ENCODE data around the gene CXorf49.
"Not testable (repeated sequence)": the region's sequence is repeated elsewhere in the genome, so short reads cannot be mapped to it uniquely, and the experiment has no call there.

DNA sequence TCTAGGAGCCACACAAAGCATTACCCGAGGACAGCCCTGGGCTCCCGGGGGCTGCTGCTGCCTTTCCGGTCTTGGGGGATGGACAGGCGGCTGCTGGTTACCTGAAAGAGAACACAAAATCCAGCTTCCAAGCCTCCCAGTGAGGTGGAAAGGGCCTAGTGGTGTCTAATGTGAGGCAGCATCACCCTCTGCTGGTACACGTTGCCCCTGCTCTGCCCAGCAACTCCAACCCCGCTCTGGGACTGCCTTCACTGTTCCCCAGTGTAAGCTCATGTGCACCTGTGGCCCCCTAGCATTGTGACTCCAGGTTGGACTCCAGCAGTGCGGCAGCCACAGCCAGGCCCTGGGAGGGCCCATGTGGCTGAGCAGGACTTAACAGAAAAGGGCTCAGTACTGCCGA is 2.5 kb downstream of the CXorf49 start:
- TF ChIP-seq POLR2A (IDR thresholded peaks at IDR 0.05; ENCODE audit: low read length); GATA1 (IDR thresholded peaks at IDR 0.05; ENCODE audit: low read depth, low read length): not testable (repeated sequence)
